ENCODE data around the gene CKMT1A.
A peak's percentile ranks its signal among the peaks of the same experiment; 100 is the strongest.
"Not testable (repeated sequence)": the region's sequence is repeated elsewhere in the genome, so short reads cannot be mapped to it uniquely, and the experiment has no call there.

CKMT1A gene

DNA sequence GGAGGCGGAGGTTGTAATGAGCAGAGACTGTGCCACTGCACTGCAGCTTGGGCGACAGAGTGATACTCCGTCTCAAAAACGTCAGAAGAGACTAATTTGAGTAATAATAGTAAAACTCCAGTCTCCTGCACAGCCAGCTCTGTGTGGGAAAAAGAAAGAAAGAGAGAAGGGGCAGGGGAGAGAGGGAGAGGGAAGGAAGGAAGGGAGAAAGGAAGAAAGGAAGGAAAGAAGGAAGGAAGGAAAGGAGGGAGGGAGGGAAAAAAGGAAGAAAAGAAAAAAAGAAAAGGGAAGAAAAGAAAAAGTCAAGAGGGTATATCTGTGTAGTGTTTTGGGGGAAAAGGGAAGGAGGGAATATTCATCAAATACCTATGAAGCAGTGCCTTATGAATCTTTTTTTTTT is 29.5 kb downstream of the CKMT1A start:
- TF ChIP-seq, protein P1, sequence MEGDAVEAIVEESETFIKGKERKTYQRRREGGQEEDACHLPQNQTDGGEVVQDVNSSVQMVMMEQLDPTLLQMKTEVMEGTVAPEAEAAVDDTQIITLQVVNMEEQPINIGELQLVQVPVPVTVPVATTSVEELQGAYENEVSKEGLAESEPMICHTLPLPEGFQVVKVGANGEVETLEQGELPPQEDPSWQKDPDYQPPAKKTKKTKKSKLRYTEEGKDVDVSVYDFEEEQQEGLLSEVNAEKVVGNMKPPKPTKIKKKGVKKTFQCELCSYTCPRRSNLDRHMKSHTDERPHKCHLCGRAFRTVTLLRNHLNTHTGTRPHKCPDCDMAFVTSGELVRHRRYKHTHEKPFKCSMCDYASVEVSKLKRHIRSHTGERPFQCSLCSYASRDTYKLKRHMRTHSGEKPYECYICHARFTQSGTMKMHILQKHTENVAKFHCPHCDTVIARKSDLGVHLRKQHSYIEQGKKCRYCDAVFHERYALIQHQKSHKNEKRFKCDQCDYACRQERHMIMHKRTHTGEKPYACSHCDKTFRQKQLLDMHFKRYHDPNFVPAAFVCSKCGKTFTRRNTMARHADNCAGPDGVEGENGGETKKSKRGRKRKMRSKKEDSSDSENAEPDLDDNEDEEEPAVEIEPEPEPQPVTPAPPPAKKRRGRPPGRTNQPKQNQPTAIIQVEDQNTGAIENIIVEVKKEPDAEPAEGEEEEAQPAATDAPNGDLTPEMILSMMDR (IDR thresholded peaks at IDR 0.05; ENCODE audit: low read depth, low read length) = no peak
- no peak for DNase-seq (ENCODE audit: extremely low read depth, low read depth)

- not testable (repeated sequence) for DNase-seq (ENCODE audit: extremely low read depth, low read depth)
Observed at GRCh38 chr15:43726306-43726705, 32.6 kb downstream of the CKMT1A start.

DNA sequence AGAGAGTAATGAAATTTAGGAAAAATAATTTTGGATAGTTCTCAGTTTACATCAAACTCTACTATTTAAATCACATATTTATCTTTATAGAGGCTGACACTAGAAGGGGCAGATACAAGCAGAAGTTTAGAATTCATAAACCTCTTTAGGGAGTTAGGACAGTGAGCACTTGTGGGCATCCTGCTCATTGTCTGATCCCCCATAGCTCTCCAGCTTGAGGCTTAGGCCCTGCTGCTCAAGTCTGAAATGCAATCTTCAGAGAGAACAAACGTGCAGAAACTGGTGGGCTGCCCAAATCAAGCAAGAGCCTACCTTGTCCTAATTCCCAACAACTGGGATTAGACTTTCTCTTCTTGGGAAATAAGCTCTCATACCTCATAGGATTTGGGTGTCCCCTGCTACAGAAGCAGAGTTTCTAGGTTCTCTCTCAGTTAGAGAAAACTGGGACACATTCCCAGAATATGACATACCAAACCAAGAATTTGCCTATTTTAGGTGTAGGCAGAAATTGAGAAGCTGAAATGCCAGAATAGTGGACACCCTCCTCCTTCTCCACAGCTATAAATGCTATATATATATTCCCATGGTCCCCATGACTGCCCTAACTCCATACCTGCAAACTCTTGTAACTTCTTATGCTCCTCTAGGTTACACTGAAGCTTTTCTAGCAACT is 34.5 kb downstream of the CKMT1A start:
- DNase-seq (ENCODE audit: extremely low read depth, low read depth) = not testable (repeated sequence)

- DNase-seq (ENCODE audit: extremely low read depth, low read depth) = no peak
- TF ChIP-seq, protein P1 (IDR thresholded peaks at IDR 0.05; ENCODE audit: low read depth, low read length) = no peak
Observed at GRCh38 chr15:43735416-43735815, 41.8 kb downstream of the CKMT1A start.

GRCh38 chr15:43746245-43746902 is 52.7 kb downstream of the CKMT1A start, which contains the start of gene PDIA3:
Gene PDIA3, plus strand, starts transcription at chr15:43746438. Its CDS starts 102 bp downstream, at chr15:43746540.
- peak; percentile 70 for DNase-seq (ENCODE audit: extremely low read depth, low read depth)

- DNase-seq (ENCODE audit: extremely low read depth, low read depth) = not testable (repeated sequence)
Observed at GRCh38 chr15:43746903-43747309, 53.2 kb downstream of the CKMT1A start.

DNA sequence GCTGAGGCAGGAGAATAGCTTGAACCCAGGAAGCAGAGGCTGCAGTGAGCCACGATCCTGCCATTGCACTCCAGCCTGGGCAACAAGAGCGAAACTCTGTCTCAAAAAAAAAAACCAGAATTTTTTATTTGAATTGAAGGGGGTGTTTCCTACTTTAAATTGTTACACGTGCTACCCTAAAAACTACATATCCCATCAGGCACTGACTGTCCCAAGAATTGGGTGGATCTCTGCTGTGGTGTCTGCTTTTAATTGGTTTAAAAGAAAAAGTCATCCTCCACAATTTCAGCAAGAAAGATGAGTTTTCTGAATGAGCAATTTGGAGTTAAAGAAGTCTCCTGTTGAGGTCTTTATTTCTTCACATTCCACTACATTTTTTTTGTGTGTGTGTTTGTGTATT is 54.7 kb downstream of the CKMT1A start:
- TF ChIP-seq, protein P1 (IDR thresholded peaks at IDR 0.05; ENCODE audit: low read depth, low read length) = no peak
- DNase-seq (ENCODE audit: extremely low read depth, low read depth) = no peak
